GM18520 (cell line): Measurements from ENCODE around the gene NCF1.
"Not testable (repeated sequence)": the region's sequence is repeated elsewhere in the genome, so short reads cannot be mapped to it uniquely, and the experiment has no call there.

Experiments used
- ATAC-seq: cut with Tn5 transposase; IDR thresholded peaks from one replicate; pipeline ENCODE4 v1.9.1; 2021; ENCODE audit not compliant: unreplicated experiment

The NCF1 gene

DNA sequence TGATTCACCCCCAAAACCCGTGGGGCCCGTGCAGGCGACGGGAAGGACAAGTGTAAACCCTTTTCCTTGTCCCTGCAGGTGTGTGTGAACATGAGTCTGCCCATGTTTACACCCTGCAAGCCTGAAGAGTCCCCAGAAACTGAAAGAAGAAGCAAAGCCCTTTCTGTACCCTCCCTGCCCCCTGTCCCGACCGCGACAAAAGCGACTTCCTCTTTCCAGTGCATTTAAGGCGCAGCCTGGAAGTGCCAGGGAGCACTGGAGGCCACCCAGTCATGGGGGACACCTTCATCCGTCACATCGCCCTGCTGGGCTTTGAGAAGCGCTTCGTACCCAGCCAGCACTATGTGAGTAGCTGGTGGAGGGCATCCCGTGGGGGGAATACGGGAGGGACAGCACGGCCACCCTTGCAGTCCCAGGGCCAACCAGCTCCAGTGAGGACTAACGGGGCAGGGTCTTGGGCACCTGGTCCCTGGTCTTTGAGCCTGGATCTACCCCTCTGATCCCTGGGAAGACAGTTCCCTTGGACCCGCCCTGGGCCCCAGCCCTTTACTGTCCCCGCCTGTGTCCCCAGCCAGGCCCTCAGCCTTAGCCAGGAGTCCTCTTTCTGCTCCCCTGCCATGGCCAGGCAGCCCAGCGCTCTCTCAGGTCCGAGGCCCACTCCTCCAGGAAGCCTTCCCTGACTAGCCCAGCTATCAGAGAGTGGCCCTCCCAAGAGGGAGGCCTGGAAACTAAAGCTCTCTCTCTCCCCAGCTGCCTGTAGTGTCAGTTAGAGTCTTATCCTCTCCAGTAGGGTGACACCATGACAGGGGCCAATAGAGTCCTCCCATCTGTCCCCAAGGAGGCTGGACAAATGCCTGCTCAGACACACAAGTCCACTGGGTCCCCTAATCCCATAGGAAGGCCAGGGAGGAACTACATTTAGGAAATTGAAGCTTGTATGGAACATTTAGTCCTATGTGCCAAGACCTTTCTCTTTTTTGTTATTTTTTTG is at the start of gene NCF1:
Gene NCF1 (plus strand): TSS at position 252 of the 991 bp plus-strand sequence. CDS start 21 bp downstream, at position 273.
- peak; percentile 65 for ATAC-seq

- no peak for ATAC-seq
These were observed 48.0 kb upstream of the NCF1 start for GRCh38 chr7:74725840-74726239.

GRCh38 chr7:74726309-74727101 is 47.3 kb upstream of the NCF1 start:
- no peak for ATAC-seq

GRCh38 chr7:74728686-74729085 is 45.1 kb upstream of the NCF1 start:
- ATAC-seq: not testable (repeated sequence)

DNA sequence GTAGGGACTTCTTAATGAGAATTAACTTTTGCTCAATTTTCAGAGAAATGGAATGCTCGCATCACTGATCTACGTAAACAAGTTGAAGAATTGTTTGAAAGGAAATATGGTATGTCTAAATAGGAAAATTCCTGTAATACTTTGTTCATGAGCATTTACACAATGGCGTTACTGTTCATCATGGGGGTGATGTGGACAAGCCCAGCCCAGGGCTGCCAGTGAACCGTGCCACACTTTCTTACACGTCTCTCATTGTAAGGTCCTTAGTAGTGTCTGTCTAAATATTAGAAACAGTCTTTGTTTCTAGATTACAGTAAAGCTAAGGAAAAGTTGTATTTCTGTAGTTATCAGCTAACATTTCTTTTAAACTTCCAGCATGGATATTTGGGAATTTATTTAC is 43.6 kb upstream of the NCF1 start:
- not testable (repeated sequence) for ATAC-seq

- not testable (repeated sequence) for ATAC-seq
These were observed 33.7 kb upstream of the NCF1 start for GRCh38 chr7:74739974-74740703.

DNA sequence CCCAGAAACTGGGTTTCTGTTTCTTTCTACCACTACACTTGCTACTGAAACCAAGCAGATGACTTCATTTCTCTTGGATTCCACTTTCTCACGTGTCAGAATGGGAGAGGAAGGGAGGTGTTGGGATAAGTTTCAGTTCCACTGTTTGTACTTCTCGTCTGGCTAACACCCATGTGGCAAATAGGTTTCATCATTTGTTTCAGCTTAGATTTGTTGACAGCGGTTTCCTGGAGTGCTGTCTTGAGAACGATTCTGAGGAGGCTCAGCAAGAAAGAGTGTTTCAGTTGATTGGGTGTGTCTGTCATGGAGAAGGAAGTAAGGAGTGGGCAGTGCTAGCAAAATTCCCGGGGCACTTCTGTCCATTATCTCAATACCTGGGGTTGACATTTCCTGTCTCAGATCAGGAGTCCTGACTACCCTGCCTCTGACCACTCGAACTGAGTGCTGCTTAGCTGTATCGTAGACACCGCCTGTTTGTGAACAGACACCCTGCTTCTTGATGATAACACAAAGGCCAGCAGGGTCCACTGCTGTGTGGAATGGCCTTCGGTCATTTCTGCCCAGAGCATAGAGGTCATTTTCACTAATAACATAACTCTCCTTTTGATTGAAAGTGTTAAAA is 29.8 kb upstream of the NCF1 start:
- not testable (repeated sequence) for ATAC-seq

DNA sequence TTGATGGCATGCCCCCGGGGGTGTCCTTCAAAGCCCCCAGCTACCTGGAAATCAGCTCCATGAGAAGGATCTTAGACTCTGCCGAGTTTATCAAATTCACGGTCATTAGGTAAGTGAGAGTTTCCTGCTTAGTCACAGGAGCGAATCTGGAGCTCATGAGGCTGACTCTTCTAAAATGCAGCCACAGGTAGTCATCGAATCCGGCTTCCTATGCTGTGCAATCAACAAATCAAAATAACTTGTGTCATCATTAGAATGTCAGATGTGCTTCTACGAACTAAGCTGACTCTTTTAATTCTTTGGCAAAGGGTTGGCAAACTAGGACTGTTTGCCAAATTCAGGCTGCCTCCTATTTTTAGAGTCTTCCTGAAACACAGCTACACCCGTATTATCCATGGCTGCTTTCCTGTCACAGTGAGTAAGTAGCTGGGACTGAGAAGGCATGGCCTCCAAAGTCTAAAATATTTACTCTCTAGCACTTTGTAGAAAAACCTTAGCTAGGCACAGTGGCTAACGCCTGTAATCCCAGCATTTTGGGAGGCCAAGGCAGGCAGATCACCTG is 19.8 kb upstream of the NCF1 start:
- ATAC-seq: not testable (repeated sequence)

- not testable (repeated sequence) for ATAC-seq
These were observed 17.1 kb upstream of the NCF1 start for GRCh38 chr7:74756673-74757072.

DNA sequence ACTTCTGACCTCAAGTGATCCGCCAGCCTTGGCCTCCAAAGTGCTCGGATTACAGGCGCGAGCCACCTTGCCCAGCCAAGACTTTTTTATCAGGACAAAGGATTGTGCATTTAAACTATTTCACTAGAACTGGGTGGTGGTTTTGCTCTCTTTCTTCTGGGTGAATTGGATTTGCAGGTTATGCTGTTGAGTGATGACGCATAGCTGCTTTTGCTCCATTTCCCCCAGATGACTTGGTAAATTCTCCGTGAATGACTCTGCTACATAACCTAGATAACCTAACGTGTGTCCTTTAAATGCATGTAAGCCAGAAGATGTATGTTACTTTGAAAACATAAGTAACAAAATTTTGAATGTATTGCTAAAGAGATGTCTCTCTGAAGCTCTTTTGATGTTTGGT is 15.5 kb upstream of the NCF1 start:
- not testable (repeated sequence) for ATAC-seq

DNA sequence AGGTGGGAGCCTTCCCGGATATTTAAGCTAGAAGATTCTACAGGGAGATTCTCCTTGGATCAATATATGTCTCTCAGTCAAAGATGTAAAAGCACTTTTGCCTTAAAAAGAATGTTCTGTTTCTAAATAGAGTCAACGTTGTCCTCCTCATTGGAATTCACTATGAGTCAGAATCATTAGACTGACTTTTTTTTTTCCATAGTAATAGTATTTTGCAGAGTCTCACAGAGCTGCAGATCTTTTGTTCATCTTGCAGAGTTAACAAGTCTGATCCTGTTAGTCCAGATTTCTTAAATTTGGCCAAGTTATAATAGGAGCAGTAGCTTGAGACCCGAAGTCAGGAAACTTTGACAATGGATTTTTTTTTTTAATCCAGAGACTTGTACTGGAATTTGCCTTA is 14.8 kb upstream of the NCF1 start:
- not testable (repeated sequence) for ATAC-seq

DNA sequence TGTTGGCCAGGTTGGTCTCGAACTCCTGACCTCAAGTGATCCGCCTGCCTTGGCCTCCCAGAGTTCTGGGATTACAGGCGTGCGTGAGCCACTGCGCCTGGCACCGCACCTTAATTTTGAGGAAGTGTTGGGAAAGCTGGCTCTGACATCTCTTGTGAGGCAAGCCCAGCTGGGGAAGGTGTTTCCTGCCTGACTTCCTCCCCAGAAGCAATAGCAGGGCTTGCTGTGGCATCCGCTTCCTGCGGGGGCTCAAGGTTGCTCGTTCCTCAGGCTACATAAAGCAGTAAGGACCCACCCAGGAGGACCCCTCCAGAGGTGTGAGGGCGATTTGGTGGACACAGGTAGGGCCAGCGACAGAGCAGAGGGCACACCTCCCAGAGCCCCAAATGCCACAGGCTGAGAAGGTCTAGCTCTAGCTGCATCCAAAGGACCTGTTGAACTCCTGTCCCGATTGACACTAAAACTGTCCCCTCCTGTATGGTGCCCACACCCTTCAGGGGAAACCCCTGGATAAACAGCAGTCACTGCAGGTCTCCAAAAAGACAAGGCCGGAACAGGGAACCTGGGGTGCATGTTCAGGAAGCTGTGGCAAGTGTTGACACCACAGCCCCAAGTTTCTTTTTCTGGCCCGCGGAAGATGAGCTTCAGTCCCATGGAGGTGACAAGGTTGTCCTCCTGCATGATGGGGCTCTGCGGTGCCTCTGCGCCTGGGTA is 8.4 kb upstream of the NCF1 start:
- not testable (repeated sequence) for ATAC-seq

DNA sequence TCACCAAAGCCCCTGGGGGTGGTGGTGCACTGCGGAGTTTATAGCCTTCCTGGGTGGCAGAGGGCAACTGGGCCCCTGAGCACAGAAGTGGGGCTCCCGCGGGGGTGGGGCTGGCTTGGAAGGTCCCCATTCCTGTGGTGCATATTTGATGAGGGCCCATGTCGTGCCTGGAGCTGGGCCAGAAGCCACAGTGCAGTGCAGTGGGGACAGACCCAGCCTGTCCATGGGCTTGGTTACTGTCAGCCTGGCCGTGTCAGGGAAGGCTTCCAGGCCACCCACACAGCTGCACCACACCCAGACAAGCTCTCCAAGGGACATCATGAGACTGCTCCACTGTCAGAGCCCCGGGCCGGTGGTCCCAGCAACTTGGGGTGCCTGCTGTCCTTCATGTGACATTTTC is 7.3 kb upstream of the NCF1 start:
- not testable (repeated sequence) for ATAC-seq

DNA sequence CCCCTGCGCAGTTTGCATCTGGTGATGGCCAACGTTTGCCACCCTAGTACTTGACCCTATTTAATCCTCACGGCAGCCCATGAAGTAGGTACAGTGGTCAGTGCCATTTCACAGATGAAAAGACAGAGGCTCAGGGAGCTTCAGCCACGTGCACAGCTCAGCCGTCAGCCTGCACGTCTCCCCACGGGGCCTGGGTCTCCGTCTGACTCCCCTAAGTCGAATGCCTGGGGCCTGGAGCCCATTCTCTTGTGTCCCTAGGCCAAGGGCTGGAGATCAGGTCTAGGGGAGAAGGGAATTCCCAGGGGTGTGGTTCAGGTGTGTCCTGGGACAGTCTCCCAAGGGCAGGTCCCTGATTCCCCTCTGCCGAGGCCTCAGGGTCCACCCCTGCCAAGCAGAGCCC is 6.8 kb upstream of the NCF1 start:
- not testable (repeated sequence) for ATAC-seq

DNA sequence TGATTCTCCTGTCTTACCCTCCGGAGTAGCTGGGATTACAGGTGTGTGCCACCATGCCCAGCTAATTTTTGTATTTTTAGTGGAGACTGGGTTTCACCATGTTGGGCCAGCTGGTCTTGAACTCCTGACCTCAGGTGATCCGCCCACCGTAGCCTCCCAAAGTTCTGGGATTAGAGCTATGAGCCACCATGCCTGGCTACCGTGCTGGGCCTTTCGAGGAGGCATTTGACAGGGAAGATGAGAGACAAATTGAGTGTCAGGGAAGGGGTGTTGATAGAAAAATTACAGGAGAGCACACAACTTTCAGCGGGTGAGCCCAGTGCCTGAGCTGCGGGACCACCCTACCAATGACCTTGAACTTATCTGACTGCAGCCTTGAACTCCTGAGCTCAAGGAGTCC is 3.7 kb upstream of the NCF1 start:
- ATAC-seq: not testable (repeated sequence)

- not testable (repeated sequence) for ATAC-seq
These were observed 1.7 kb upstream of the NCF1 start for GRCh38 chr7:74772093-74772492.

GRCh38 chr7:74775111-74775510 is 1.3 kb downstream of the NCF1 start:
- not testable (repeated sequence) for ATAC-seq

DNA sequence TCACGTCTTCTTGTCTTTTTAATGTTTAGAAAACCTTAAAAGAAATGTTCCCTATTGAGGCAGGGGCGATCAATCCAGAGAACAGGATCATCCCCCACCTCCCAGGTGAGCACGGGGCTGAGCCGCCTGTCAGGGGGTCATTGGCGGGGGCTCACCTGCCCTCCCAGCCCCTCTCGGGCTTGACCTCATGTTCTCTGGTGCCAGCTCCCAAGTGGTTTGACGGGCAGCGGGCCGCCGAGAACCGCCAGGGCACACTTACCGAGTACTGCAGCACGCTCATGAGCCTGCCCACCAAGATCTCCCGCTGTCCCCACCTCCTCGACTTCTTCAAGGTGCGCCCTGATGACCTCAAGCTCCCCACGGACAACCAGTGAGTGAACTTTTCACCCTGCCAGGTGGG is 5.2 kb downstream of the NCF1 start:
- ATAC-seq: not testable (repeated sequence)

- ATAC-seq: not testable (repeated sequence)
These were observed 7.9 kb downstream of the NCF1 start for GRCh38 chr7:74781746-74782145.
